H1 (cell line): Measurements from ENCODE around the gene BEST1. TPM values are rescaled to one million over a fixed set of nuclear protein-coding genes. Genes with fewer than 3 reads are reported as not detected.

ENCODE experiments used
- EGR1 ChIP-seq: IDR thresholded peaks from 2 replicates; pipeline ENCODE4 v1.6.1; 2011; ENCODE audit warnings: low read depth, low read length, borderline replicate concordance
- NRF1 ChIP-seq: IDR thresholded peaks from 2 replicates; pipeline ENCODE4 v1.6.1; 2011; ENCODE audit warnings: mild to moderate bottlenecking, low read depth, low read length, improper control_type of control experiment
- polyA plus RNA-seq, 7 experiments: library from polyadenylated mRNA; depleted of rRNA in 3 of 7; stranded (reverse) in 5 of 7; unstranded in 2 of 7; fragments of >200 nt in 5 of 7; fragments of 200-250 nt in 2 of 7; gene quantifications; 1 replicate in 5 of 7; 2 replicates in 1 of 7; 4 replicates in 1 of 7; pipeline versions ENCODE4 v1.2.1 to v1.2.3, GENCODE V29; 2011 to 2013; ENCODE audit warnings: missing spikeins in 2 of 7, mixed read lengths in 2 of 7
- total RNA-seq: library from RNA; stranded (reverse); fragmentation: NEBNext Ultra II Directional; extraction: Animal tissue kit (Norgen Biotek cat#: 25700); gene quantifications from 2 replicates; pipeline ENCODE4 v1.2.1, GENCODE V29; 2021

The BEST1 gene
- total and polyA plus RNA-seq, 2 of the 8 experiments (the other 6 are each of a cell fraction or from before 2014, with no cell fraction given) = 0.22 to 0.62 TPM

- no peak for TF ChIP-seq NRF1
- no peak for TF ChIP-seq EGR1
These were observed 35.5 kb upstream of the BEST1 start (continued) for GRCh38 chr11:61914471-61915171.
